ENCODE results near the gene TPD52L2. TPM values are rescaled to one million over a fixed set of nuclear protein-coding genes. Genes with fewer than 3 reads are reported as not detected.
A peak's percentile ranks its signal among the peaks of the same experiment; 100 is the strongest.

The TPD52L2 gene
- total RNA-seq, 1 donor, result 54.8 TPM

- peaks cover 19% of the 10 kb centered on the region for H3K4me1 ChIP-seq (ENCODE audit: insufficient read depth, low read length)
- H3K9me3 ChIP-seq (ENCODE audit: low read depth, low read length), result no peaks in the 10 kb centered on the region
- peak within 1 kb of the TSS; percentile 28 for H3K4me3 ChIP-seq (ENCODE audit: low read length)
- H3K27me3 ChIP-seq (ENCODE audit: insufficient read depth, low read length), result peaks cover 37% of the 10 kb centered on the region
These were observed 34.1 kb upstream of the TPD52L2 start, which contains the start of gene ZBTB46 for GRCh38 chr20:63830841-63831588. Gene ZBTB46 (minus strand): TSS chr20:63831264. CDS start chr20:63790757, 40,507 bp downstream.

DNA sequence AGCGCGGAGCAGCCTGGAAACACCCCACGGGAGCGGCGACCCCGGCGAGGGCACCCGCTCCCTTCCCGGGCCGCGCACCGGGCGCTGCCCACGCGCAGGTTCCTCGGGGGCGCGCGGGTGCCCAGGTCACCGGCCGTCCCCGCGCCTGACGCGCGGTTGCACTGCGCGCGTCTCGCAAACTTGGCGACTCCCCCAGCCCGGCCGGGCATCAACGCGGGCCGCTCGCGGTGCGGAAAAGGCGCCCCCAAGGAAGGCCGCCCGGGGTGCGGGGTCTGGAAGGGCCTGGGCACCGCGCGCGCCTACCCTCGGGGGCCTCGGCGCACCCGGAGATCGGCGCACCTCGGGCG lies 33.5 kb upstream of the TPD52L2 start:
- peaks cover 19% of the 10 kb centered on the region for H3K4me1 ChIP-seq (ENCODE audit: insufficient read depth, low read length)
- H3K27me3 ChIP-seq (ENCODE audit: insufficient read depth, low read length), result peaks cover 37% of the 10 kb centered on the region
- H3K9me3 ChIP-seq (ENCODE audit: low read depth, low read length), result no peaks in the 10 kb centered on the region
- H3K4me3 ChIP-seq (ENCODE audit: low read length), result peak overlapping the region; percentile 28

DNA sequence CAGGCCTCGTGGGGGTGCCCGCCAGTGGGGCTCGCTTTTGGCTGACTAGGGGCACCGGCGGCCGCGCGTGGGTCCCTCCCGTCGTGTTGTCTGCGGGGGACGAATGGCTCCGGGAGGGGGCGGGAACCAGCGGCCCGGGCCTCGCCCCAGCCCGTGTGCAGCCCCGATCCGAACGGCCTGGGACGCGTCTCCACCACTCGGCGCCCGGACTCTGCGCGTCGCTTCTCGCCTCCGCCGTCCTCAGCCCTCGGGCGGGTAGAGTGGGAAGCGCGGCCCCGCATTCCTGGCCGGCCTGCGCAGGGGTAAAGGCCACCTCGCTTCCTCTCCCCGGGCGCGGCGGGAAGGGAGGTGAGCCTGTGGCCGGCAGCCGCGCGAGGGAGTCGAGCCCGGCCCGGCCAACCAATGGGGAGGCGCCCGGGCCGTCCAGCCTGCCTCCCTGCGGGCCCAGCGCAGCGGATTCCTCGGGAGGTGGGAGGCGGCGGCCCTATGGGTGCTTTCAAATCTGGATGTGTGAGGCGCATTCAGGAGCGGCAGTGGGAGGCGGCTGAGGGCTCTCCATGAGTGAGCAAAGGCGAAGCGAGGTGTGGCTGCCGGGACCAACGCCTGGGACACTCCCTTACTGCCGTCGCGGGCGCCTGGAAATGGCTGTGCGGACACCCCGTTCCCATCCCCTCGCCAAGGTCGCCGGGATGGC lies 32.9 kb upstream of the TPD52L2 start:
- peaks cover 35% of the 10 kb centered on the region for H3K27me3 ChIP-seq (ENCODE audit: insufficient read depth, low read length)
- no peak overlapping the region for H3K4me3 ChIP-seq (ENCODE audit: low read length)
- no peaks in the 10 kb centered on the region for H3K9me3 ChIP-seq (ENCODE audit: low read depth, low read length)
- H3K4me1 ChIP-seq (ENCODE audit: insufficient read depth, low read length), result peaks cover 19% of the 10 kb centered on the region

DNA sequence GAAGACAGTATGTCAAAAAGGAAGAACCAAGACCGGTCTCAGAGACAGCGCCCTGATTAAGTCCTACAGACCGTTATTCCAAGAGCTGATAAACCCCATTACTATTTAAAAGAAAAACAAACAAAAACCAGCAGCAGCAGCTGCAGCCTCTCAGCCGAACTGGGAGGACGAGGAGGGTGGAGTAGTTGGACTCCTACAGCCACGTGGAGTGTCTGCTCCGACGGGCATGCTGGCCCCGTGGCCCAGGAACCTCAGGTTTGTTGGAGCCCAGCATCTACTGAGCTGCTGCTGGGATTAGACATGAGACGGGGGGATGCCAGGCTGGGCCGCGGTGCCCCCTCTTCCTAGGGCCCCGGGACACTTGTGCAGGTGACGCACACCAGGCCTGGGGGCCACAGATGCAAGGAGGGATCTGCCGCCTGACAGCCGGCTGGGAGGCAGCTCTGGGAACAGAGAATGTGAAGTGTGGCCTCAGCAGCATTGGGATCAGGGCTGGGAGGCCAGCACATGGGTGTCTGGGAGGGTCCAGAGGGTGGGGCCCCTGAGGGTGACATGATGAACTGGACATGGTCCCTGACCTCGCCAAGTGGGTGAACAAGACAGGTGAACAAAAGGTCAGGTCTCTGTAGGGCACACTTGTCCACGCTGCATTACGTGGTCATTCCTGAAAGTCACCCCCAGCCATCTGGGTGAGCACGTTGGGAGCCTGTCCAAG lies 31.1 kb upstream of the TPD52L2 start:
- Histone ChIP-seq H3K27me3 (ENCODE audit: insufficient read depth, low read length) (peaks cover 23% of the 10 kb centered on the region), H3K4me1 (ENCODE audit: insufficient read depth, low read length) (peaks cover 19% of the 10 kb centered on the region), H3K4me3 (ENCODE audit: low read length) (no peak overlapping the region), H3K9me3 (ENCODE audit: low read depth, low read length) (no peaks in the 10 kb centered on the region)

- H3K27me3 ChIP-seq (ENCODE audit: insufficient read depth, low read length), result peaks cover 17% of the 10 kb centered on the region
- H3K4me1 ChIP-seq (ENCODE audit: insufficient read depth, low read length), result peaks cover 14% of the 10 kb centered on the region
- no peaks in the 10 kb centered on the region for H3K9me3 ChIP-seq (ENCODE audit: low read depth, low read length)
- no peak overlapping the region for H3K4me3 ChIP-seq (ENCODE audit: low read length)
These were observed 30.6 kb upstream of the TPD52L2 start for GRCh38 chr20:63834491-63834880.

DNA sequence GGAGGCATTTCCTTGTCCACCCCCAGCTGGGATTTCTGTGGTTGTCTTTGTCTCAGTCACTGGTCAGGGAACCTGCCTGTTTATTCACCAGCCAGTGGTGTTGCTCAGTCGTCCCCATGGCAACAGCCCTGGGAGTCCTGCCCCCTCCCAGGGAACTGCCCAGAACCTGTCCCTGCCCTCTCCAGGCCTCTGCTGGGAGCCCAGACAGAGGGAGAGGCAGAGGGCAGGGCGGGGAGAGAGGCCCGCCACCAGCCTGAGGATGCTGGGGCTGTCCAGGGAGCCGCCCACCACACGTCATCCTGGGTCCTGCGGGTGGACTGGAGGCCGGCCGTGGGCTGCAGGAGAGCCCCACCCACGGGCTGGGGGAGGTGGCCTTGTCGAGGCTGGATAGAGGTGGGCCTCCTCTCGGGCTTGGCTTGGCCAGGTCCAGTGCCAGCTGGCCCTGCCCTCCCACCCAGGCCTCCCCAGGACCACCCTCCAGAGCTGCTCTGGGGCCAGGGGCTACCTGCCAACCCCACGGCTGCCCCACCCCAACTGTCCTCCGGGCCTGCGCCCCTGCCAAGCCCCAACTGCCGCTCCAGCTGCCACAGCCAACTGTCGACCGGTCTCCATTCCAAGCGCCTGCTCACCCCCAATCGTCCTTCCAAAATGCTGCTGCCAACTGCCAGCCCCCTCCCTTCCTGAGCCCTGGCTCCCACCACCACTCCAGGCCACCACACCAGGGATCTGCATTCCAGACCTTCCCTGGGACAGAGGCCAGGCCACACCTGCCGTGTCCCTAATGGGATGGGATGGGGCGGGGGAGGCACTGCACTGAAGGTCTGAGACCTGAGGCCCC lies 29.8 kb upstream of the TPD52L2 start:
- no peak overlapping the region for H3K4me3 ChIP-seq (ENCODE audit: low read length)
- H3K9me3 ChIP-seq (ENCODE audit: low read depth, low read length), result no peaks in the 10 kb centered on the region
- peaks cover 11% of the 10 kb centered on the region for H3K27me3 ChIP-seq (ENCODE audit: insufficient read depth, low read length)
- peaks cover 7% of the 10 kb centered on the region for H3K4me1 ChIP-seq (ENCODE audit: insufficient read depth, low read length)

- peaks cover 11% of the 10 kb centered on the region for H3K27me3 ChIP-seq (ENCODE audit: insufficient read depth, low read length)
- H3K4me3 ChIP-seq (ENCODE audit: low read length), result no peak overlapping the region
- H3K9me3 ChIP-seq (ENCODE audit: low read depth, low read length), result no peaks in the 10 kb centered on the region
- peaks cover 5% of the 10 kb centered on the region for H3K4me1 ChIP-seq (ENCODE audit: insufficient read depth, low read length)
These were observed 28.4 kb upstream of the TPD52L2 start for GRCh38 chr20:63836458-63837344.

GRCh38 chr20:63837479-63837878 lies 27.6 kb upstream of the TPD52L2 start:
- H3K27me3 ChIP-seq (ENCODE audit: insufficient read depth, low read length), result peaks cover 6% of the 10 kb centered on the region
- no peaks in the 10 kb centered on the region for H3K4me1 ChIP-seq (ENCODE audit: insufficient read depth, low read length)
- no peaks in the 10 kb centered on the region for H3K9me3 ChIP-seq (ENCODE audit: low read depth, low read length)
- H3K4me3 ChIP-seq (ENCODE audit: low read length), result no peak overlapping the region

- Histone ChIP-seq H3K9me3 (ENCODE audit: low read depth, low read length) (no peaks in the 10 kb centered on the region), H3K4me1 (ENCODE audit: insufficient read depth, low read length) (peaks cover 5% of the 10 kb centered on the region), H3K4me3 (ENCODE audit: low read length) (no peak overlapping the region)
These were observed 25.4 kb upstream of the TPD52L2 start for GRCh38 chr20:63839620-63840019.

GRCh38 chr20:63840405-63840828 lies 24.7 kb upstream of the TPD52L2 start:
- Histone ChIP-seq H3K4me1 (ENCODE audit: insufficient read depth, low read length) (peaks cover 11% of the 10 kb centered on the region), H3K9me3 (ENCODE audit: low read depth, low read length) (no peaks in the 10 kb centered on the region), H3K4me3 (ENCODE audit: low read length) (no peak overlapping the region), H3K27me3 (ENCODE audit: insufficient read depth, low read length) (peaks cover 21% of the 10 kb centered on the region)

More at GRCh38 chr20:63839620-63840019, 25.4 kb upstream of the TPD52L2 start:
- peaks cover 13% of the 10 kb centered on the region for H3K27me3 ChIP-seq (ENCODE audit: insufficient read depth, low read length)

GRCh38 chr20:63842258-63842657 lies 22.8 kb upstream of the TPD52L2 start:
- H3K9me3 ChIP-seq (ENCODE audit: low read depth, low read length), result no peaks in the 10 kb centered on the region
- H3K4me1 ChIP-seq (ENCODE audit: insufficient read depth, low read length), result peaks cover 24% of the 10 kb centered on the region
- H3K27me3 ChIP-seq (ENCODE audit: insufficient read depth, low read length), result peaks cover 36% of the 10 kb centered on the region
- no peak overlapping the region for H3K4me3 ChIP-seq (ENCODE audit: low read length)

DNA sequence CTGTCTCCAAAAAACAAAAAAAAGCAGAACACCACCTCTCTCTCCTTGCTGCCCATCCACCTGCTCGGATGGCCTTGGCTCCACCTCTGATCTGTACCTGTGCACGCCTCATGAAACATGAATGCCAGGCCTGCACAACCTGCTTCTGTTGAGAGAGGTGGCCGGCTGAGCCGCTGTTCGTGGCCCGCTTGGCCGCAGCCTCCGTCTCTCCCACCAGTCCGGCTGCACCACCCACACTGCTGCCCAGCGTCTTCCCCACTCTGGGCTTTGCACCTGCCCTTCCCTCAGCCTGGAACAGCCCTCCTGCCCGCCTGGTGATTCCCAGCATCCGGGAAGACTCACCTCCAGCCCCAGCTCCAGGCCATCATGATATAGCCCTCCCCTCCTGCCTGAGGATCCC lies 21.8 kb upstream of the TPD52L2 start:
- Histone ChIP-seq H3K27me3 (ENCODE audit: insufficient read depth, low read length) (peaks cover 37% of the 10 kb centered on the region), H3K4me3 (ENCODE audit: low read length) (no peak overlapping the region), H3K9me3 (ENCODE audit: low read depth, low read length) (no peaks in the 10 kb centered on the region), H3K4me1 (ENCODE audit: insufficient read depth, low read length) (peaks cover 31% of the 10 kb centered on the region)

GRCh38 chr20:63843778-63844177 lies 21.3 kb upstream of the TPD52L2 start:
- Histone ChIP-seq H3K9me3 (ENCODE audit: low read depth, low read length) (no peaks in the 10 kb centered on the region), H3K4me3 (ENCODE audit: low read length) (no peak overlapping the region), H3K27me3 (ENCODE audit: insufficient read depth, low read length) (peaks cover 37% of the 10 kb centered on the region), H3K4me1 (ENCODE audit: insufficient read depth, low read length) (peaks cover 31% of the 10 kb centered on the region)

GRCh38 chr20:63844511-63844991 lies 20.5 kb upstream of the TPD52L2 start:
- Histone ChIP-seq H3K9me3 (ENCODE audit: low read depth, low read length) (no peaks in the 10 kb centered on the region), H3K4me1 (ENCODE audit: insufficient read depth, low read length) (peaks cover 31% of the 10 kb centered on the region), H3K4me3 (ENCODE audit: low read length) (no peak overlapping the region), H3K27me3 (ENCODE audit: insufficient read depth, low read length) (peaks cover 37% of the 10 kb centered on the region)
